T-helper 1 cell treated with Interleukin-12 subunit alpha and Interleukin-12 subunit beta and Interleukin-4 antibody, amounts not matched to agents 30 μg/mL and 1 μg/mL, for 36 hours (primary cell): Measurements from ENCODE around the gene MYO1B.

Experiments used
- H3K27ac Mint-ChIP-seq: one replicate; pipeline ENCODE4 v1.8.0; 2021; ENCODE audit warnings: mild to moderate bottlenecking, mixed read lengths
- H3K27me3 Mint-ChIP-seq: one replicate; pipeline ENCODE4 v1.8.0; 2021; ENCODE audit warnings: low read depth, mixed read lengths
- H3K36me3 Mint-ChIP-seq: one replicate; pipeline ENCODE4 v1.8.0; 2021; ENCODE audit warnings: low read depth, mixed read lengths
- H3K4me1 Mint-ChIP-seq: one replicate; pipeline ENCODE4 v1.8.0; 2021; ENCODE audit warnings: low read depth, mixed read lengths
- H3K4me3 Mint-ChIP-seq: one replicate; pipeline ENCODE4 v1.8.0; 2021; ENCODE audit warnings: mild to moderate bottlenecking, moderate library complexity, mixed read lengths
- H3K9me3 Mint-ChIP-seq: one replicate; pipeline ENCODE4 v1.8.0; 2021; ENCODE audit warnings: mixed read lengths

Gene MYO1B

DNA sequence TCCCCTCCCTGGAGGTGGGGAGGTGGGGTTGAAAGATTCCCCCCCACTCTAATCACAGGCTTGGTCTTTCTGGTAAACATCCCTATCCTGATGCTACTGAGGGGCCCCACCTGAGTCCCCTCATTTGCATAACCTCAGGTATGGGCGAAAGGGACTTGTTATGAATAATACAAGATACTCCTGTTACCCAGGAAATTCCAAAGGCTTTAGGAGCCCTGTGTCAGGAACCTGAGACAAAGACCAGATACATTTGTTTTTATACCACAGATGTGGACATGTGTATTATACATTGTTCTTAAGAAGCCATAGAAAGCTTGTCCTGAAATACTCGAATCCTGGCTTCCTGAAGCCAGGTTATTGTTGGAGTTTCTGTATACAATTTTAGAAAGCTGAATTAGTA, 62.8 kb downstream of the MYO1B start:
- Mint-ChIP-seq H3K27ac (no peak overlapping the region), H3K4me3 (no peak overlapping the region), H3K27me3 (no peaks in the 10 kb centered on the region)

DNA sequence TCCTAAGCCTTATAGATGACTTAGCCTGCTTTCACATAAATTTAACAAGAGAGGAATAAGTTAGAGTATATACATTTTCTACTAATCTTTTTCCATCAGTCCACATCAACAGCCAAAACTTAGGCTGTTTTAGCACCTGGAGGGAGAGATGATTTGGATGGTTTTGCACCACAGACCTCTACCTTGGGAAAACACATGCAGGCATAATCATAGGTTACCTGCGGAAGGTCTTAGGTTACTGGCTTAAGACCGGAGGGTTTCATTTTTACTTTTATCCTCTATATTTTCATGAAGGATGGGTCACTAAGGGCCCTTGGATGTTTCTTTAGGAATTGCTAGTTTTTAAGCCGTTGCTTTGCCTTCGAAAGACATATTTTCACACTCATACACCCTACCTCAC, 66.0 kb downstream of the MYO1B start:
- no peaks in the 10 kb centered on the region for H3K9me3 Mint-ChIP-seq
- H3K4me3 Mint-ChIP-seq: no peak overlapping the region
- H3K4me1 Mint-ChIP-seq: no peaks in the 10 kb centered on the region
- H3K27ac Mint-ChIP-seq: no peak overlapping the region
- H3K36me3 Mint-ChIP-seq: no peaks in the 10 kb centered on the region
- no peaks in the 10 kb centered on the region for H3K27me3 Mint-ChIP-seq

More for the DNA sequence above, 62.8 kb downstream of the MYO1B start:
- Mint-ChIP-seq H3K36me3 (no peaks in the 10 kb centered on the region), H3K9me3 (no peaks in the 10 kb centered on the region), H3K4me1 (no peaks in the 10 kb centered on the region)

DNA sequence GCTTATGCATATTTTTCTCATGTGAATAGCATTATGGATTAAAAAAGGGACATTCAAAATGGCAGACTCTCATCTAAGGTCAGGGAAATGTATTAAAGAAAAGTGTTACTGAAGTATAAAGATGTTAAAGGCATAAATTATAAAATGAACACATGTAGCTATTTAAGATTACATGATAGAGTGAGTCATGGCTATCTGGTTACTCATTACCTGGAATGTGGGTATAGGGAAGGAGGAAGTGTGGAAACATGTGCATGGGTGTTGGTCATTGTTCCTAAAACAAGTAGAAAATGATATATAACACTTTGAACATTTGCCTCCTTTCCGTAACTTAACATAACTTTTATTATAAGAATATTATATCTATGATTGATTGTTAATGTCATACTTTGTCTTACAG, 66.4 kb downstream of the MYO1B start:
- no peaks in the 10 kb centered on the region for H3K4me1 Mint-ChIP-seq
- H3K36me3 Mint-ChIP-seq: no peaks in the 10 kb centered on the region
- no peaks in the 10 kb centered on the region for H3K27me3 Mint-ChIP-seq
- H3K27ac Mint-ChIP-seq: no peak overlapping the region
- H3K9me3 Mint-ChIP-seq: no peaks in the 10 kb centered on the region
- no peak overlapping the region for H3K4me3 Mint-ChIP-seq

- Mint-ChIP-seq H3K4me3 (no peak overlapping the region), H3K27ac (no peak overlapping the region), H3K27me3 (no peaks in the 10 kb centered on the region), H3K36me3 (no peaks in the 10 kb centered on the region), H3K9me3 (no peaks in the 10 kb centered on the region), H3K4me1 (no peaks in the 10 kb centered on the region)
Observed at GRCh38 chr2:191312163-191312562, 67.0 kb downstream of the MYO1B start.

DNA sequence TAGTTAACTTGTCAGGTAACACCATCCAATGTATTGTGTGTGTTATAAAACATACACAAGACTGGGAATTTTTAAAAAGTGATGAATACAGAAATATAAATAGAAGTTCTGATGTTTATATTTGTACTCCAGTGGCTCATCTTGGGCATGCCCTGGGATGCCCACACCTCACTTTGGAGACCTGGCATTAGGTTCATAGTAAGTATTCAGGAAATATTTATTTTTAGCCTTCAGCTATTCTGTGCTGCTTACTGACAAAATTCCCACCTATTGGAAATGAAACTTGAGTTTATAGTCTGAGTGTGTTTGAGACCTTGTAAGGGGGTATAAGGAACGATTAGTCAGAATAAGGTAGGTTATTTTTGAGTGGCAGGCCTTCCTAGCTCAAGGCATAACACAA, 67.5 kb downstream of the MYO1B start:
- Mint-ChIP-seq H3K27me3 (no peaks in the 10 kb centered on the region), H3K4me1 (no peaks in the 10 kb centered on the region), H3K36me3 (no peaks in the 10 kb centered on the region), H3K27ac (no peak overlapping the region), H3K9me3 (no peaks in the 10 kb centered on the region), H3K4me3 (no peak overlapping the region)

DNA sequence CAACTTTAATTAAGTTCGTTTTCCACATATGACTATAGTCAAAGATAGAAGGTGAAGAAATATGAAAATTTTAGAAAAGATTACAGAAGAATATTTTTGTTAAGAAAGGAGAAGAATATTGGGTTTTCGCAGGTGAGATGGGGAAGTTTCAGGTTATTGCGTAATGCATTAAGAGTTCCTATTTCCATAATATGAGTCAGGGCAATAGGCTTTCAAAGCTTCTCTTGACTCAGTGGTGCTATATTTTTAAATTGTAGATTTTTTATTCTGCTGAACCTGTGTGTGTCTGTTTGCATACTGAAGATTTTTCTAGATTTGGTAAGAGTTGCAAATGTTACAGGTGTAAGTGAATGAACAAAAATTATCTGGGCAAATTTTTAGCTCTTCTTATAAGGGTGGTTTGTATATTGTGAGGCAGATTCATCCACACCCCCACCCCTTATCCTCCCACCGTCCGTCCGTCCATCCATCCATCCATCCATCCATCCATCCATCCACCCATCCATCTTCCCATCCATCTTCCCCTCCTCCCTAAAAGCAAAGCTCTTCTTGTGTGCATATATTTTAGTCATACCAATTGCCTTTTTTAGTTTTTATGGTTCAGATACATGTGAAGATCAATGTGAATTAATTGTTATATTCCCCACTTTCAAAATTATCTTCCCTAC, 69.6 kb downstream of the MYO1B start:
- Mint-ChIP-seq H3K4me1 (no peaks in the 10 kb centered on the region), H3K9me3 (no peaks in the 10 kb centered on the region), H3K27me3 (no peaks in the 10 kb centered on the region), H3K4me3 (no peak overlapping the region), H3K27ac (no peak overlapping the region), H3K36me3 (no peaks in the 10 kb centered on the region)

DNA sequence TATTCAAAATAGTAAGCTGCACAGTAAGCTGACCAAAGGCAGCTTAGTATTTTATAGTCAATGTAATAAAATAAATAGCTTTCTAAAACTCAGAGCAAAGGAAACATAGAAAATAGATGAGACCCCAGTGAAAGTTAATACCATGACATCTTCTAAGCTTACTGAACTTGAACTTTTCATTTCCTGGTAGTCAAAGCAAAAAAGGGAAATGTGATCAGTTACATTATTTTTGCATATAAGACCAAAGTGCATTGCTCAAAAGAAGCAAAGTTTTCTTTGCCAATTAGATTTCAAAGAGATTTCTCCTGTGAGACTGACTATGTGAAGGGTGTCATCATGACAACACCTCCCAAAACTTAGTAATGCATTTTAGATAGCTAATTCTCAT, 70.2 kb downstream of the MYO1B start:
- H3K27me3 Mint-ChIP-seq: no peaks in the 10 kb centered on the region
- H3K4me1 Mint-ChIP-seq: no peaks in the 10 kb centered on the region
- no peaks in the 10 kb centered on the region for H3K9me3 Mint-ChIP-seq
- no peak overlapping the region for H3K4me3 Mint-ChIP-seq
- H3K36me3 Mint-ChIP-seq: no peaks in the 10 kb centered on the region
- H3K27ac Mint-ChIP-seq: no peak overlapping the region

DNA sequence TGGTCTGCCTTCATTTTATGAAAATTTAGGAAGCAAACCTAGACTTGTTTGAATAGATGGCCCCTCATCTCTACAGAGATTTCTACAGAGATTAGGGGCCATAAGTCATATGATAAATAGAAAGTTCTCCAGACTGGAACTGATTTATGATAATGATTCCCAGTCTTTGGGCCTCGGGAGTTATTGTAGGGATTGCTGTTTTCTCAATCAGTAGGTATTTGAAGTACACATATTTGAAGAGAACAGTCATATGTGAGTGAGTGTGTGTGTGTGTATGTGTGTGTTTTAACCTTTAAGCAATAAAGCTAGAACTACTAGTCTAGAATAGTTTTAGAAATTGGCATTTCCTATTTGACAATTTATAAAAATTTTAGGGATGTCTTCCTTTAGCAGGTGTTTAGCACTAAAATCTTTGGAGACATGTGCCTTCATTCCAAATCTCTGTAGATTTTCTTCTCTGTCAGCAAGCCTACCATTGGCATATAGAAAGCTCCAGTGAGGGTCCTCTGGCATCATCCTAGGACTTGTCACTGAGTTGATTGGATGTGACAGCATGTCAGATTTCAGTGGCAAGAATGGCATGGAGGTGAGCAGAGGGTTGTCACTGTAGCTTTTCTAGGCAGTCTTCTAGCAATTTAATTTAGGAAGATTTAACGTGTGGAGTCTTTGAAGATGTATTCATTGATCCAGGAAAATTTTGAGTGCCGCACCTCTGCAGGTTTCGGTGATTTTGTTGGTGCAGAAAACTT, 71.2 kb downstream of the MYO1B start:
- Mint-ChIP-seq H3K36me3 (no peaks in the 10 kb centered on the region), H3K27ac (no peak overlapping the region), H3K27me3 (no peaks in the 10 kb centered on the region), H3K4me3 (no peak overlapping the region), H3K4me1 (peaks cover 3% of the 10 kb centered on the region), H3K9me3 (no peaks in the 10 kb centered on the region)

- H3K27me3 Mint-ChIP-seq: peaks cover 4% of the 10 kb centered on the region
- H3K27ac Mint-ChIP-seq: no peak overlapping the region
- H3K4me3 Mint-ChIP-seq: no peak overlapping the region
- H3K36me3 Mint-ChIP-seq: peaks cover under 1% of the 10 kb centered on the region
- H3K9me3 Mint-ChIP-seq: peaks cover 3% of the 10 kb centered on the region
- H3K4me1 Mint-ChIP-seq: peaks cover 16% of the 10 kb centered on the region
Observed at GRCh38 chr2:191318037-191318728, 73.0 kb downstream of the MYO1B start.

DNA sequence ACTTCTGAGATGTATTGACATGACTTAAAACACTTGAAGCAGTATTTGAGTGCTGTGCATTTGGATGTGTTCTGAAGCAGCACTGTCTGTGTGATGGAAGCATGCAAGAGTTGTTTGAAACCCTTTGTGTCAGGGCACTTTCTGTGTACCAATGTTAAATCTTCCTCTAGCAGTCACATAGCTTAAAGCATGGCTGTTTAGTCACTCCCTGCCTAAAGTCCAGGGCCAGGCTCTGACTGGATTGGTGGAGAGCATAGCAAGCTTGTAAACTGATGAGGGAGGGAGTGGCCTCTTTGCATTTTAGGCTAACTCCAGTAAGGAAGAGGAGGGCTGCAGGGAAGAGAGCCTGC, 73.5 kb downstream of the MYO1B start:
- Mint-ChIP-seq H3K36me3 (peaks cover 1% of the 10 kb centered on the region), H3K9me3 (peaks cover 3% of the 10 kb centered on the region), H3K4me3 (no peak overlapping the region), H3K27me3 (peaks cover 4% of the 10 kb centered on the region), H3K27ac (no peak overlapping the region), H3K4me1 (peaks cover 16% of the 10 kb centered on the region)

- Mint-ChIP-seq H3K27ac (no peak overlapping the region), H3K27me3 (peaks cover 4% of the 10 kb centered on the region), H3K36me3 (peaks cover 2% of the 10 kb centered on the region), H3K4me3 (no peak overlapping the region), H3K4me1 (peaks cover 16% of the 10 kb centered on the region), H3K9me3 (peaks cover 4% of the 10 kb centered on the region)
Observed at GRCh38 chr2:191319186-191319585, 74.0 kb downstream of the MYO1B start.

DNA sequence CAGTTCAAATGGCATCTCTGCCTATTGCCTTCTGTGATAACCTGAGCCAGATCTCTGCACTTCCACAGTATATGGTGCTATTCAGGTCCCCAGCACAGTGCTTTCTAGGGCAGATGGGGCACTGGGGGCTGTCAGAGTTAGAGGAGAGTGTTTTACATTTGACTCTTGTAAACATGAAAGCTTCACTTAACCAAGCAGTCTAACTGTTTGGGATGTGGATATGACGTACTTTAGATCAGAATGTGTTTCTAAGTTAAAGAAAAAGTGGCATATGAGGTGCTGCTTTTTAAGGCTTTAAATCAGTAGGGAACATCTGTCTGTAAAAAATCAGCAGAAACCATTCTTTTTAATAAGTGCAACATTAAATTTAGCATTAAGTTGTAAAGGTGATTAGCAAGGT, 75.7 kb downstream of the MYO1B start:
- H3K4me3 Mint-ChIP-seq: no peak overlapping the region
- peaks cover 16% of the 10 kb centered on the region for H3K4me1 Mint-ChIP-seq
- H3K36me3 Mint-ChIP-seq: peaks cover 5% of the 10 kb centered on the region
- peaks cover 8% of the 10 kb centered on the region for H3K9me3 Mint-ChIP-seq
- no peak overlapping the region for H3K27ac Mint-ChIP-seq
- peaks cover 4% of the 10 kb centered on the region for H3K27me3 Mint-ChIP-seq

GRCh38 chr2:191321861-191322662, 76.9 kb downstream of the MYO1B start:
- Mint-ChIP-seq H3K4me3 (no peak overlapping the region), H3K36me3 (peaks cover 5% of the 10 kb centered on the region)

GRCh38 chr2:191322828-191323506, 77.8 kb downstream of the MYO1B start:
- Mint-ChIP-seq H3K9me3 (peaks cover 8% of the 10 kb centered on the region), H3K27me3 (peaks cover 4% of the 10 kb centered on the region), H3K4me3 (no peak overlapping the region), H3K27ac (peak overlapping the region; percentile 8), H3K4me1 (peaks cover 16% of the 10 kb centered on the region), H3K36me3 (peaks cover 5% of the 10 kb centered on the region)

More at GRCh38 chr2:191321861-191322662, 76.9 kb downstream of the MYO1B start:
- Mint-ChIP-seq H3K27me3 (peaks cover 4% of the 10 kb centered on the region), H3K27ac (no peak overlapping the region), H3K9me3 (peaks cover 8% of the 10 kb centered on the region), H3K4me1 (peaks cover 16% of the 10 kb centered on the region)
